SK-N-DZ (cell line): ENCODE results near the gene STEAP3. TPM values are rescaled to one million over a fixed set of nuclear protein-coding genes. Genes with fewer than 3 reads are reported as not detected.

Source experiments
- DNase-seq: peaks from one replicate; pipeline ENCODE4 v3.0.0-alpha.2; 2015; ENCODE audit warnings: low spot score
- polyA plus RNA-seq, 2 experiments: library from polyadenylated mRNA; depleted of rRNA; stranded (reverse); fragments of >200 nt; gene quantifications; 2 replicates each; pipeline ENCODE4 v1.2.3, GENCODE V29; 2014

STEAP3 gene, protein sequence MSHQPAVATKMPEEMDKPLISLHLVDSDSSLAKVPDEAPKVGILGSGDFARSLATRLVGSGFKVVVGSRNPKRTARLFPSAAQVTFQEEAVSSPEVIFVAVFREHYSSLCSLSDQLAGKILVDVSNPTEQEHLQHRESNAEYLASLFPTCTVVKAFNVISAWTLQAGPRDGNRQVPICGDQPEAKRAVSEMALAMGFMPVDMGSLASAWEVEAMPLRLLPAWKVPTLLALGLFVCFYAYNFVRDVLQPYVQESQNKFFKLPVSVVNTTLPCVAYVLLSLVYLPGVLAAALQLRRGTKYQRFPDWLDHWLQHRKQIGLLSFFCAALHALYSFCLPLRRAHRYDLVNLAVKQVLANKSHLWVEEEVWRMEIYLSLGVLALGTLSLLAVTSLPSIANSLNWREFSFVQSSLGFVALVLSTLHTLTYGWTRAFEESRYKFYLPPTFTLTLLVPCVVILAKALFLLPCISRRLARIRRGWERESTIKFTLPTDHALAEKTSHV
- 2.7 and 3.6 TPM in 2 replicates for polyA plus RNA-seq (2014; cell fraction: cytosol; rRNA removed)
- 2.8 and 8.0 TPM in 2 replicates for polyA plus RNA-seq (2014; cell fraction: nucleus; rRNA removed)

DNA sequence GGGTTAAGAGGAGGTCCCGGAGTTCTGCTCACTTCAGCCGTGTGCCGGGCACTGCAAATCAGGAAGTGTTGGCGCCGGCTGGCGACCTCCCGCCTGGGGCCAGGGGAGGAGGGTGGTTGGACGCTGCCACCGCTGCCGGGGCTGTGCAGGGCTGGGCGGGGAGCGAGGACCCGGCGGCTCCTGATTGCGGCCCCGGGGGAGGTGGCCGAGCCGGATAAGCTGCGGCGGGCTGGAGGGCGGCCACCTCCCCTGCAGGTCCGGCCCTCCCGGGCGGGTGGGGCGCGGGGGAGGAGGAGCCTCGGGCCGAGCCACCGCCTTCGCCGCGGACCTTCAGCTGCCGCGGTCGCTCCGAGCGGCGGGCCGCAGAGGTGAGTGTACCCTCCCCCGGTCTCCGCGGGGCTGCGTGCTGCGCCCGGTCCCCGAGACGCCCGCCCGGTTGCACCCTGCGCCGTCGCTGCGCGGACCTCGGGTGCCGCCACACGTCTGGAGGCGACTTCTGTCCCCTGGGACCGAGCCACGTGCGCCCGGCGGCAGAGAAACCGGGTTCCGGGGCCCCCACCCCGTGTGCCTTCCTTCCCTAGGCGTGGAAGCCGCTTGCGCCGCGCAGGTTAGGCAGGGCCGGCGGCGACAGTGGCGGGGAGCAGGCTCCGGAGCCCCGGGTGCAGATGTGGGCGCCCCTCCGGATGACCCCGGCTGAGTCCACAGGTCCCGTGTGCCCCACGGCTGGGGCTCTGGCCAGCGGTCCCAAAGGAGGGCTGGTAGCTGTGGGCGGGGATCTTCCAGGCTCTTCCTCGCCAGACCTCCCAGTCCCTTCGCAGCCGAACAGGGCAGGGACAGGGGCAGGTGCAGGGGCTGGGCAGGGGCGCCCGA is at the start of gene STEAP3:
STEAP3 (plus strand) TSS at position 314 of the 870 bp plus-strand sequence. CDS start 7,179 bp downstream, outside the sequence.
- DNase-seq: peak; percentile 70

GRCh38 chr2:119174216-119174992 is 49.2 kb upstream of the STEAP3 start:
- DNase-seq: peak; percentile 57

- DNase-seq: no peak
Measured at GRCh38 chr2:119174993-119175347, 48.7 kb upstream of the STEAP3 start.

GRCh38 chr2:119175517-119175916 is 48.1 kb upstream of the STEAP3 start:
- DNase-seq: no peak

DNA sequence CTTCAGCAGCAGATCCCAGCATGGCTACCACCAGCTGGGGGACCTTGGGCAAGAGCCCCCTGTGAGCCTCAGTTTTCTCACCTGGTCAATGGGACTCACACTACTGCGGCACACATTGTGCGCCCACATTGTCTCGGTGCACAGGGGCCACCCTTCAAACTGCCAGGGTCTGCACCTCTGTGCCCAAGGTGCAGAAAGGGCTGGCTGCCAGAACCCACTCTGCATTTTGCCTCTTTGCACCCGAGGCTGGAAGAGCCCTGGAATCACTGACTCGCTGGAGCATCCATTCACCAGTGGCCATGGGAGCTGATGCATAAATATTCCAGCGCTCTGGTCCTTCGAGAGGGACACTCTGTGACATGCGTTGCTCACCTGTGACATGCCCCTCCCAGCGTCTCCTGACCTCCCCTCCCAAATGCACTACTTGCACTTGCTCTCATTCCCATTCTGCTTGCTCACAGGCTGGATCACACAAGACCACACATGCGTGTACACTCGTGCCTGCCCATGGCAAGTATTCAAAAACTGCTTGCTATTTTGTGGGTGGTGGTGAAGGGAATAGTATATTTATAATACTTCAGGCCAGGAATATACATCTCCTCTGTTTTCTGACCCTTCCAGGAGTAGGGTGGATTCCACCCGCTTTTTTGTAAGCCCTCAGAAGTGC is 46.3 kb upstream of the STEAP3 start:
- no peak for DNase-seq

DNA sequence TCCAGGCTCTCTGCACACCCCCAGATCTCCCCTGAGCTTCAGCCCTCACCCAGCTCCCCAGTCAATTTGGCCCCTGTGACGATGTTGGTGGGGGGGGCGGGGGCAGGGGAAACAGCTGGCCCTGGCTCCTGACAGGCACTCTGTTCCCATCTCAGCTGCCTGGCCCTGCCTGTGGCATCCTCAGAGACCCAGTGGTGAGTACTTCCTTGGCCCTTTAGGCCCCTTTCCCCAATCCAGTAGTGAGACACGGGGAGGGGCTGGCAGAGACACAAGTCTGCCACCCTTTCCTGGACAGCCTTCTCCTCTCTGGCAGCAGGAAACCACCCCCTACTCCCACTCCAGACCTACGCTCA is 45.8 kb upstream of the STEAP3 start:
- DNase-seq: no peak

GRCh38 chr2:119178776-119179175 is 44.9 kb upstream of the STEAP3 start:
- no peak for DNase-seq

DNA sequence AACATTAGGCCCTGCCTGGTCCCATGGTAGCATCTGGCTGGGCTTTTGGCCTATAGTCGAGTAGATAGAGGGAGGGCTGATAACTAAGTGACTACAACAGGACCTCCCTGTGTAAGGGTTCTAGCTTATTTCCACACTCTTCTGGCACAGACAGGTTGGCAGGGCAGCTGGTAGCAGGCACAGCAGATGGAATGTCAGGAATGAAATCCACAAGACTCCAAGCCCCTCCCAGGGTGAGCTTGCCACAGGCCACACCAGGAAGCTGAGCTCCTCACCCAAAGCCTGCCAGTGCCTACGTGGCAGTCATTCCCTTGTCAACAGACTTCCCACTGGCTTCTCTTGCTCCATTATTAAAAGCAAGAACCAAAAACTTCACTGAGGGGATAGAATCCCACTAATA is 44.4 kb upstream of the STEAP3 start:
- DNase-seq: no peak

DNA sequence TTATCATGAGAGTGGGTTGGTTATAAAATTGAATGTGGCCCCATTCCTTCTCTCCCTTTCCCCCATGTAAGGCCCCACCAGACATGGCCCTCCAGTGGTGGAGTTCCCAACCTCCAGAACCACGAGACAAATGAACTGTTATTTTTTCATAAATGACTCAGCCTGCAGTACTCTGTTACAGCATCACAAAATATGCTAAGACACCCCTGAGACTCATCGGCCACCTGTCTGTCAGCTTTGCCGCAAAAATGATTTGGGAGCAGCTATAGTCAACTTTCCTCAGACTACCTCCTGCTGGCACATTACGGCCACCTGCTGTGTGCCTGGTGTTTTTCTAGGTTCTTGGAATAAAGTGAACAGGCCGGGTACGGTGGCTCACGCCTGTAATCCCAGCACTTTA is 43.6 kb upstream of the STEAP3 start:
- DNase-seq: no peak

DNA sequence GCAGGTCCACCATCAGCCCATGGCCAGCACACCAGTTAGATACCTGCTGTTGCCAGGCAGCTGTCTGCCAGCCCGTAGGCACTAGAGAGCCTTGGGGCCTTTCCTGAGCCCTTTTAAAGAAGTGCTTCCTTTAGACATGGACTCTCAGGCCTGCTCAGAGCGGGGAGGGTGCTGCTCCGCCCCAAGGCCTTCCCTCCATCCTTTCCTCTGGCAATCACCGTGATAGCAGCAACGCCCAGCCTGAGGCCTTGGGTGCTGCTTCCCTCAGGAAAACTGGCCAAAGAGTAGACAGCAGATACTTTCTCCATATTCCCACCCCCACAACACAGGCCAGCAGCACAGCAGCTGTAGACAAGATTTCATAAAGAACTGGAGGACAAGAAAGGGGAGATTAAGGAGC is 42.7 kb upstream of the STEAP3 start:
- no peak for DNase-seq

DNA sequence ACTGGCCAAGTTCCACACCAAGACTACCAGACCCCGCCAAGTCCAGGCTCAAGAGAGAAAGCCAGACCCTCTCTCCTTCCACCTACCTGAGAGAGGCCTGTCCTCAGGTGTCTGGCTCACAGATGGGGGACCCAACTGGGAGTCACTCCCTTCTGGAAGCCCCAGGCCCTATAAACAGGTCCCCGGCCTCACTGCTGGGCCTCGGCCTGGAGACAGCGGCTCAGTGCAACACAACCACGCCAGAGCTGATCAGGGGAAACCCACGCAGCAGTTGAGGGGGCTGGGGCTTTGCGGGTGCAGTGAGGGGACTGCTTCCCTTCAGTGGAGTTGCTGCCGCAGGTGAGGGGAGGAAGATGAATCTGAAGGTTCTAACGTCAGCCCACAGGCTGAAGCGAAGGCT is 42.2 kb upstream of the STEAP3 start:
- no peak for DNase-seq

DNA sequence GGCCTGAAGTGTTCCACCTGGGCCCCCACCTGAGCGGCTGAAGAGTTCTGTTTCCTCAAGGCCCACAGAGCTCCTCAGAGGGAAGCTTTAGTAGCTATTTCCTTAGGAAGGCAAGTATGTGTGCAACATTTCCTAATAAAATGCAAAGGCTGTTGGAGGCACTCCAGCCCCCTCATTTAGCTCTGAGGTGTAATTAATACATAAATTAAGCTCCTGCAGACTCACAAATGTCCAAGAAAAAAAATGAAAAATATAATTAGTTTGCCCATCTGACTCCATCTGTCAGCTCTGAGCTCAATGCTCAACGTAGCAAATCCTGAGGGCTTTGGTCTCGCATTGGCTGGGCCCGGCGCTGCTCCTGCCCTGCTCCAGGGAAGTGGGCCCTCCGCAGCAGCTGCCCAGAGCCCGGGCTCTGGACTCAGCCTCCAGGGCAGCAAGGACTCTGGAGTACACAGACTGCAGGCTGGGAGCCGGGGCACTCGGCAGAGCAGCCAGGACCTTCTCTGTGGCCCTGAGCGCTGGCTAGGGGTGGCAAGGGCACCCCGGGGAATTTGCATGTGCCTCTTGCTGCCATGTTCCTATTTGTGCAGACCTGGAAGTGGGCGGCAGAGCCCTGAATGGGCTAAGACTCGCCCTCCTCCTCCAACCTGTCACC is 41.7 kb upstream of the STEAP3 start:
- no peak for DNase-seq

GRCh38 chr2:119184512-119184911 is 39.1 kb upstream of the STEAP3 start:
- no peak for DNase-seq

GRCh38 chr2:119190321-119191111 is 33.1 kb upstream of the STEAP3 start:
- DNase-seq: no peak

GRCh38 chr2:119192893-119193292 is 30.7 kb upstream of the STEAP3 start:
- no peak for DNase-seq

GRCh38 chr2:119195001-119195400 is 28.6 kb upstream of the STEAP3 start:
- DNase-seq: no peak

- no peak for DNase-seq
Measured at GRCh38 chr2:119195887-119196286, 27.7 kb upstream of the STEAP3 start.

- no peak for DNase-seq
Measured at GRCh38 chr2:119196301-119197125, 27.1 kb upstream of the STEAP3 start.

GRCh38 chr2:119197126-119197405 is 26.6 kb upstream of the STEAP3 start:
- no peak for DNase-seq
